Measurements from ENCODE around the gene CCDC183.

CCDC183 gene

DNA sequence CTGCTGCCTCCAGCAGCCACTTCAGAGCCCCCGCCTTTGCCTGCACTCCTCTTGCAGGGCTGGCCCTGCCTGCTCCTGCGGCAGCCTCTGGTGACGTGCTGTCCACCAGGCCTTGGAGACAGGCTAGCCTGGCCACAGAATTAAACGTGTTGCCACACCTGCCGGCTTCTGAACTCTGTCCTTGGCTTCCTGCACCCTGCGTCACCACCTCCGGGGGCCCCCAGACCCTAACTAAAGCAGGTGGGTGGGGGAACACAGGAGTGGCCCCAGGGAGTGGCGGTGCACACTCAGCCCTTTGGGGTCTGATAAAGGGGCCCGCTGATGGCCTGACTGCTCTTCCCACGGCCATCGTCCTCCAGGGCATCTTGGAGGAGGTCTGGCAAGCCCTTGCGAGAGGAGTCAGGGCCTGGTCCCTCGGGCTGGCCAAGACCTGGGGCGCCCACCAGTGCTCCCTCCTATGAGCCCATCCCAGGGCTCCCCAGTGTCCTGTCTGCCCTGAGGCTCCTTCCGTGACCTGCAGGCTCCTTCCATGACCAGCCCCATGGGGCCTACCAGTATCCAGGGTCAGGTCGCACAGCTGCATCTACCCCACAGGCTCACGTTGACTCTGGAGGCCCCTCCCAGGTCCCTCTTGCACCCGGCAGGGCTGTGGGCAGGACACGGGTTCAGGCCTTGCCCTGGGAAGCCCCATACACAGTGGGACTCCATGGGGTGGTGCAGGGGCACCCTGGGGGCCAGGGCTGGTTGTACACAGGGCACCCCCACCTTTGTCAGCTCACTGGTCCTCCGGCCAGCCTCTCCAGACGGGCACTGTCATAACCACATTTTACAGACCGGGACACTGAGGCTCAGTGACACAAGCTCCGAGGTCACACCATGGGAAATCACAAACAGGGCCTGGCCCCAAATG lies 55.0 kb downstream of the CCDC183 start:
- DNase-seq: no peak

- DNase-seq: no peak
Observed at GRCh38 chr9:136851941-136852663, 56.0 kb downstream of the CCDC183 start, which contains the start of gene MAMDC4. Gene MAMDC4, plus strand, starts transcription at chr9:136852346. Its CDS starts 71 bp downstream, at chr9:136852417.

GRCh38 chr9:136852664-136853595 lies 56.8 kb downstream of the CCDC183 start:
- no peak for DNase-seq

DNA sequence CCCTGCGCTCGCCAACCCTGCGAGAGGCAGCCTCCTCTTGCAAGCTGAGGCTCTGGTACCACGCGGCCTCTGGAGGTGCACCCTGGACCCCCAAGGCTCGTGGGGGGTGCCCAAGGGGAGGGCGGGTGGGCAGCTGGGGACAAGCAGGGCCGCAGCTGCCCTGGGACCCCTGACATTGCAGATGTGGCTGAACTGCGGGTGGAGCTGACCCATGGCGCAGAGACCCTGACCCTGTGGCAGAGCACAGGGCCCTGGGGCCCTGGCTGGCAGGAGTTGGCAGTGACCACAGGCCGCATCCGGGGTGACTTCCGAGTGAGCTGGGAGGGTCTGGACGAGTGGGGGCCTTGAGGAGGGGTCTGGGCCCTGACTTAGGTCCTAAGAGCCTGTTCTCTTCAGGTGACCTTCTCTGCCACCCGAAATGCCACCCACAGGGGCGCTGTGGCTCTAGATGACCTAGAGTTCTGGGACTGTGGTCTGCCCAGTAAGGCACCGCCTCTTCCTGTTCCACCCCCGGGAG lies 57.5 kb downstream of the CCDC183 start:
- DNase-seq: no peak

DNA sequence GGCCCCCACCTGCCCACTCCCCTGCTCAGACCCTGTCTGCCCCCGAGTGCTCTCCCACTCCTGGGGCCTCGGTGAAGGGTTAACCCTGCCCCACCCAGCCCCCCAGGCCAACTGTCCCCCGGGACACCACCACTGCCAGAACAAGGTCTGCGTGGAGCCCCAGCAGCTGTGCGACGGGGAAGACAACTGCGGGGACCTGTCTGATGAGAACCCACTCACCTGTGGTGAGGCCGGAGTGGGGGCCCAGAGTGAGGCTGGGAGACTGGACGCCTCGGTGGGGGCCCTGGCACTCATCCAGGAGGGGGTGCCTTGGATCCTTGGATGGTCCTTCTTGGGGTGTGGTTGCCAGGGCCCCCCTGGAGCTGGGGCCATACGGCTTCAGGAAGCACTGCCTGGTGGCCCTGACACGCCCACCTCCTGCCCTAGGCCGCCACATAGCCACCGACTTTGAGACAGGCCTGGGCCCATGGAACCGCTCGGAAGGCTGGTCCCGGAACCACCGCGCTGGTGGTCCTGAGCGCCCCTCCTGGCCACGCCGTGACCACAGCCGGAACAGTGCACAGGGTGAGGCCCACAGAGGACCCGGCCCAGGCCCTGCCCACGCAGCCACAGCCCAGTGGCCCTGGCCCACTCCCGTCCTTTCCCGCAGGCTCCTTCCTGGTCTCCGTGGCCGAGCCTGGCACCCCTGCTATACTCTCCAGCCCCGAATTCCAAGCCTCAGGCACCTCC lies 58.1 kb downstream of the CCDC183 start:
- DNase-seq: no peak

DNA sequence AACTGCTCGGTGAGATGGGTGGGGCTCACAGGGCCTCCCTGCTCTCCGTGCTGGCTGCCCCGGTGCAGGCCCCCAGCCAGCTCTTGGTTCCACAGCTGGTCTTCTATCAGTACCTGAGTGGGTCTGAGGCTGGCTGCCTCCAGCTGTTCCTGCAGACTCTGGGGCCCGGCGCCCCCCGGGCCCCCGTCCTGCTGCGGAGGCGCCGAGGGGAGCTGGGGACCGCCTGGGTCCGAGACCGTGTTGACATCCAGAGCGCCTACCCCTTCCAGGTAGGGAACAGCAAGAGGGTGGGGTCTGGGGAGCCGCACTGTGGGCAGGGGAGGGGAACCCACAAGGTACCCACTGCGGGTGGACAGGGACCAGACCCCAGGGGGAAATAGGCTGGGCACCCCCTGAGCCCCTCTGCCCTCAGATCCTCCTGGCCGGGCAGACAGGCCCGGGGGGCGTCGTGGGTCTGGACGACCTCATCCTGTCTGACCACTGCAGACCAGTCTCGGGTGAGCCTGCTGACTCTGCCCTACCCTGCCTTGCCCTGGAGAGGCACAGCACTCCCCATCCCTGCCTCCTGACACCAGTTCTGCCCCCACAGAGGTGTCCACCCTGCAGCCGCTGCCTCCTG lies 58.8 kb downstream of the CCDC183 start:
- no peak for DNase-seq

DNA sequence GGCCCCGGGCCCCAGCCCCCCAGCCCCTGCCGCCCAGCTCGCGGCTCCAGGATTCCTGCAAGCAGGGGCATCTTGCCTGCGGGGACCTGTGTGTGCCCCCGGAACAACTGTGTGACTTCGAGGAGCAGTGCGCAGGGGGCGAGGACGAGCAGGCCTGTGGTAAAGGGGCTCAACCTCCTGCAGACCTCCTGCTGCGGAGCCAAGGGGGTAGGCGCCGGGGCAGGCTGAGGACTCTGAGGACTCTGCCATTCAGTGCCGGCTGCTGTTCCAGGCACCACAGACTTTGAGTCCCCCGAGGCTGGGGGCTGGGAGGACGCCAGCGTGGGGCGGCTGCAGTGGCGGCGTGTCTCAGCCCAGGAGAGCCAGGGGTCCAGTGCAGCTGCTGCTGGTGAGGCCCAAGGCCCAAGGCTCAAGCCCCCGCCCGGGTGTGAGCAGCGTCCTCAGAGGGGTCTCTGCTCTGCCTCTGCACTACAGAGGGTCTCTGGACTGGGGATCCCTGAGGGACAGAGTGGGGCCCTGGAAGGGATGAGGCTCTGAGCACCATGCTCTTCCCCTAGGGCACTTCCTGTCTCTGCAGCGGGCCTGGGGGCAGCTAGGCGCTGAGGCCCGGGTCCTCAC lies 59.4 kb downstream of the CCDC183 start:
- DNase-seq: no peak

GRCh38 chr9:136856079-136856476 lies 59.9 kb downstream of the CCDC183 start:
- DNase-seq: no peak

DNA sequence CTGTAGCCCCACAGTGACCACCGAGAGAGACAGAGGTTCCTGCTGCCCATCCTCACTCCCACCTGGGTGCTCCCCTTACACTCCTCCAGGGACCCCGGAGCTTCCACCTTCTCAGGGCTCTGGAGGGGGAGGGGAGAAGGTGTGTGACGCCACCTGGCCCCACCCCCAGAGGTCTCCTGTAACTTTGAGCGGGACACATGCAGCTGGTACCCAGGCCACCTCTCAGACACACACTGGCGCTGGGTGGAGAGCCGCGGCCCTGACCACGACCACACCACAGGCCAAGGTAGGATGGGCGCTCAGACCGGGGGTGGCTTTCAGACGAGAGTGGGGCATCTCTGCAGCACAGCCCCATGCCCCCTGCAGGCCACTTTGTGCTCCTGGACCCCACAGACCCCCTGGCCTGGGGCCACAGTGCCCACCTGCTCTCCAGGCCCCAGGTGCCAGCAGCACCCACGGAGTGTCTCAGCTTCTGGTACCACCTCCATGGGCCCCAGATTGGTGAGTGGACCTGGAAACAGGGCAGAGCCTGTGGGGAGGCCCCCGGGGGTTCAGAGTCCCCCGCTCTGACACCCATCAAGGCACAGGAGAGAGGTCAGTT lies 60.5 kb downstream of the CCDC183 start:
- no peak for DNase-seq

DNA sequence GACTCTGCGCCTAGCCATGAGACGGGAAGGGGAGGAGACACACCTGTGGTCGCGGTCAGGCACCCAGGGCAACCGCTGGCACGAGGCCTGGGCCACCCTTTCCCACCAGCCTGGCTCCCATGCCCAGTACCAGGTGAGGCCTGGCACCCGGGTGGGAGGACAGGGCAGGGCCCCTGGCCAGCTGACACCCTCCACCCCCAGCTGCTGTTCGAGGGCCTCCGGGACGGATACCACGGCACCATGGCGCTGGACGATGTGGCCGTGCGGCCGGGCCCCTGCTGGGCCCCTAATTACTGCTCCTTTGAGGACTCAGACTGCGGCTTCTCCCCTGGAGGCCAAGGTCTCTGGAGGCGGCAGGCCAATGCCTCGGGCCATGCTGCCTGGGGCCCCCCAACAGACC lies 61.0 kb downstream of the CCDC183 start:
- DNase-seq: no peak
